Esophagus squamous epithelium (tissue), 5 donors: ENCODE data around the gene RAD9A. TPM values are rescaled to one million over a fixed set of nuclear protein-coding genes. Genes with fewer than 3 reads are reported as not detected.
A peak's percentile ranks its signal among the peaks of the same experiment; 100 is the strongest.

Experiments used
- DNase-seq: peaks from one replicate; lab custom pipeline; 2025; lab: John Stamatoyannopoulos, UW
- H3K27ac ChIP-seq, 4 donors: fragments of 200-600 bp; sonication (generic); one replicate each; pipeline ENCODE4 v1.5.1; 2016 to 2019; ENCODE audit warnings: mild to moderate bottlenecking in 1 of 4
- H3K27me3 ChIP-seq, 4 donors: fragments of 200-600 bp; sonication (generic); 1 replicate in 3 of 4; 2 replicates in 1 of 4; pipeline versions ENCODE4 v1.5.1 to v1.6.0; 2017 to 2021; ENCODE audit warnings: antibody characterized with exemption in 1 of 4
- H3K36me3 ChIP-seq, 3 donors: fragments of 200-600 bp; sonication (generic); one replicate each; pipeline ENCODE4 v1.5.1; 2016 to 2019
- H3K4me1 ChIP-seq, 3 donors: fragments of 200-600 bp; sonication (generic); one replicate each; pipeline ENCODE4 v1.5.1; 2017 to 2019
- H3K4me3 ChIP-seq, 4 donors: fragments of 200-600 bp; sonication (generic); 1 replicate in 3 of 4; 2 replicates in 1 of 4; pipeline ENCODE4 v1.5.1; 2016 to 2019; ENCODE audit warnings: mild to moderate bottlenecking in 2 of 4, moderate library complexity in 1 of 4
- H3K9me3 ChIP-seq, 3 donors: fragments of 200-600 bp; sonication (generic); one replicate each; pipeline ENCODE4 v1.5.1; 2016 to 2019
- CTCF ChIP-seq, 6 experiments: fragments of 450-650 bp in 4 of 6; fragments of 200-600 bp in 2 of 6; sonication (generic) in 2 of 6; IDR thresholded peaks; one replicate each; pipeline ENCODE4 v1.5.1; 2016 to 2019; ENCODE audit warnings: antibody characterized with exemption in 6 of 6, mild to moderate bottlenecking in 4 of 6, moderate library complexity in 4 of 6
- POLR2A ChIP-seq, 4 donors: fragments of 450-650 bp; IDR thresholded peaks; one replicate each; pipeline ENCODE4 v1.6.1; 2017; ENCODE audit warnings: antibody characterized with exemption in 4 of 4, mild to moderate bottlenecking in 4 of 4, moderate library complexity in 3 of 4
- WGBS, 2 donors: methylation state at CpG; one replicate each; pipeline ENCODE4 v1.1.5; 2018; 5-methylcytosine and 5-hydroxymethylcytosine counted together
- intact Hi-C: fragments of 100-400 bp; cut with DNase I; formaldehyde crosslinking; loops from one replicate; pipeline ENCODE4 v1.15.0; 2022
- total RNA-seq, 4 donors: library from RNA; depleted of rRNA; stranded (reverse); fragments of >200 nt; gene quantifications; one replicate each; pipeline ENCODE4 v1.1.0, GENCODE V29; 2016
- donor health status: DM: yes; HTN: yes; CAD: no.

RAD9A gene
- total RNA-seq, 4 donors from 2014 or later, result 10.6 to 18.3 (median 12.7) TPM

GRCh38 chr11:67379061-67380058, 12.4 kb upstream of the RAD9A start:
- H3K4me1 ChIP-seq, result peaks cover 29 to 67% (median 29%) of the 10 kb centered on the region in 3 donors
- DNase-seq, result no peak
- H3K4me3 ChIP-seq, result no peak overlapping the region
- intact Hi-C loops, result loop anchor here (5.0 kb wide), 1 partner anchor 32 kb away; no protein-coding TSS in a partner anchor
- peaks cover 0 to 11% (median 0%) of the 10 kb centered on the region in 4 donors for H3K27me3 ChIP-seq
- no peaks in the 10 kb centered on the region for H3K36me3 ChIP-seq
- H3K9me3 ChIP-seq, result no peaks in the 10 kb centered on the region
- WGBS, 2 donors, result 48 to 51% methylated on average over 5 to 7 of the region's 23 CpGs
- H3K27ac ChIP-seq, result peak overlapping the region; percentile 58 to 72 (median 65)
- peak in 1 of 4 donors; percentile 32 for TF ChIP-seq POLR2A (IDR thresholded peaks at IDR 0.05)
- TF ChIP-seq CTCF (IDR thresholded peaks at IDR 0.05), result peak in 1 of 6 experiments; percentile 4

- no peak for DNase-seq
- Histone ChIP-seq H3K4me3 (no peak overlapping the region), H3K4me1 (peaks cover 17 to 65% (median 19%) of the 10 kb centered on the region in 3 donors), H3K36me3 (no peaks in the 10 kb centered on the region), H3K27me3 (no peaks in the 10 kb centered on the region), H3K27ac (peak overlapping the region; percentile 6 to 48 (median 23)), H3K9me3 (no peaks in the 10 kb centered on the region)
- no peak for TF ChIP-seq POLR2A (IDR thresholded peaks at IDR 0.05)
- TF ChIP-seq CTCF (IDR thresholded peaks at IDR 0.05), result no peak
- intact Hi-C loops, result loop anchor here (5.0 kb wide), 1 partner anchor 34 kb away; no protein-coding TSS in a partner anchor
- WGBS, 2 donors, result 74 to 82% methylated on average over 9 to 13 of the region's 13 CpGs
These were observed 10.4 kb upstream of the RAD9A start for GRCh38 chr11:67381244-67381972.

GRCh38 chr11:67382276-67383136, 9.3 kb upstream of the RAD9A start:
- peak; percentile 92 to 98 (median 97) for TF ChIP-seq CTCF (IDR thresholded peaks at IDR 0.05)
- no peak for TF ChIP-seq POLR2A (IDR thresholded peaks at IDR 0.05)
- Histone ChIP-seq H3K36me3 (no peaks in the 10 kb centered on the region), H3K4me1 (peaks cover 17 to 65% (median 19%) of the 10 kb centered on the region in 3 donors), H3K4me3 (no peak overlapping the region), H3K9me3 (no peaks in the 10 kb centered on the region), H3K27ac (peak overlapping the region in 2 of 4 donors; percentile 6 to 9), H3K27me3 (no peaks in the 10 kb centered on the region)
- intact Hi-C loops, result loop anchor here (5.0 kb wide), 1 partner anchor 35 kb away; no protein-coding TSS in a partner anchor
- WGBS, 2 donors, result 42 to 51% methylated on average over 13 to 15 of the region's 16 CpGs
- no peak for DNase-seq

DNA sequence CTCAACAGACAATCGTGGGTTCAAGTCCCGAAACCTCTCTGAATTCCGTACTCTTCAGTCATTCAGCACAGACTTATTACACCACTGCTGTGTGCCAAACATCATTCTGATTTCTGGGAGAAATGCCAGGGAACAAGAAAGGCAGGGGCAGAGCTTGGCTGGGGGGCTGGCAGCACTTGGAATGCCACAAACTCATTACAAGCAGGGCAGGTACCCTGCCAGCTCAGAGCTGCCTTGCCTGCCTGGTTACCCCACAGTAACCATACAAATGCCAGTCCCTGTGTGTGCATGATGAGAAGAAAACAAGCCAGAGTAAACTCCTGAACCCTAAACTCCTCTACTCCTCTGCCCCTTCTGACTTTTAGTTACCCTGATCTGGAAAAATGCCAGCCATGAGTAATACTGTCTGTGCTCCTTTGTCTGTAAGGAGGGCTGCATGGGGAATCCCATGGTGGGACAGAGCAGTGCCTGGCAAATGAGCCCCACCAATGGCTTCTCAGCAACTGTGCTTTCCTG, 6.9 kb upstream of the RAD9A start:
- Histone ChIP-seq H3K4me3 (no peak overlapping the region), H3K27me3 (no peaks in the 10 kb centered on the region), H3K4me1 (peaks cover 4 to 53% (median 6%) of the 10 kb centered on the region in 3 donors), H3K9me3 (no peaks in the 10 kb centered on the region), H3K27ac (peak overlapping the region in 2 of 4 donors; percentile 29), H3K36me3 (no peaks in the 10 kb centered on the region)
- 55 to 60% methylated on average over 2 to 3 of the region's 3 CpGs for WGBS, 2 donors
- no peak for TF ChIP-seq POLR2A (IDR thresholded peaks at IDR 0.05)
- intact Hi-C loops, result loop anchor here (5.0 kb wide), 1 partner anchor 38 kb away; no protein-coding TSS in a partner anchor
- no peak for DNase-seq
